HepG2 (cell line): ENCODE measurements around the gene ATXN7L3. TPM values are rescaled to one million over a fixed set of nuclear protein-coding genes. Genes with fewer than 3 reads are reported as not detected.

Source experiments
- AKAP8 ChIP-seq: sonication (generic); formaldehyde crosslinking; IDR thresholded peaks from 2 replicates; pipeline ENCODE4 v1.5.1; 2020; ENCODE audit warnings: mild to moderate bottlenecking, missing genetic modification reagents
- ETV5 ChIP-seq: IDR thresholded peaks from 2 replicates; pipeline ENCODE4 v1.6.1; 2018; ENCODE audit warnings: missing biosample characterization, missing genetic modification reagents, inconsistent platforms, borderline replicate concordance
- KDM6A ChIP-seq: IDR thresholded peaks from 2 replicates; pipeline ENCODE4 v1.6.1; 2016; ENCODE audit warnings: low read depth
- MED8 ChIP-seq: sonication (generic); formaldehyde crosslinking; IDR thresholded peaks from 2 replicates; pipeline ENCODE4 v1.8.1; 2023; ENCODE audit warnings: mild to moderate bottlenecking, missing genetic modification reagents; ENCODE audit not compliant: insufficient replicate concordance
- MTA1 ChIP-seq: sonication (generic); formaldehyde crosslinking; IDR thresholded peaks from 2 replicates; pipeline ENCODE4 v1.4.0; 2020; ENCODE audit warnings: missing genetic modification reagents, mild to moderate bottlenecking, borderline replicate concordance
- PRMT3 ChIP-seq: sonication (generic); formaldehyde crosslinking; IDR thresholded peaks from 2 replicates; pipeline ENCODE4 v1.8.1; 2022; ENCODE audit warnings: low read depth, mild to moderate bottlenecking, moderate library complexity, missing genetic modification reagents, borderline replicate concordance
- SALL2 ChIP-seq: sonication (generic); formaldehyde crosslinking; IDR thresholded peaks from 2 replicates; pipeline ENCODE4 v1.8.1; 2023; ENCODE audit warnings: mild to moderate bottlenecking, missing genetic modification reagents, inconsistent platforms
- ZBTB1 ChIP-seq: sonication (generic); formaldehyde crosslinking; IDR thresholded peaks from 2 replicates; pipeline ENCODE4 v1.4.0; 2020; ENCODE audit warnings: missing genetic modification reagents, borderline replicate concordance
- ZNF260 ChIP-seq: sonication (generic); formaldehyde crosslinking; IDR thresholded peaks from 2 replicates; pipeline ENCODE4 v1.4.0; 2020; ENCODE audit warnings: missing genetic modification reagents, low read depth, mild to moderate bottlenecking, borderline replicate concordance
- ZNF274 ChIP-seq: sonication (generic); formaldehyde crosslinking; IDR thresholded peaks from 2 replicates; pipeline ENCODE4 v1.5.1; 2020; ENCODE audit warnings: mild to moderate bottlenecking, missing genetic modification reagents
- polyA plus RNA-seq, 8 experiments: library from polyadenylated mRNA; depleted of rRNA in 3 of 8; stranded (reverse) in 7 of 8; unstranded in 1 of 8; fragments of >200 nt; fragmentation: Illumina TruSeq in 4 of 8; extraction: Trizol in 4 of 8; gene quantifications; 2 replicates each; pipeline versions ENCODE4 v1.2.1 to v1.2.3, GENCODE V29; 2011 to 2016; ENCODE audit warnings: low read depth in 4 of 8, missing spikeins in 1 of 8, mixed read lengths in 1 of 8; ENCODE audit not compliant: insufficient read depth in 1 of 8
- total RNA-seq, 5 experiments: library from RNA; depleted of rRNA; stranded (reverse); fragments of >200 nt; fragmentation: Illumina TruSeq; extraction: Trizol; gene quantifications; 2 replicates each; pipeline ENCODE4 v1.2.3, GENCODE V29; 2016; ENCODE audit warnings: low read depth in 1 of 5
- TF ChIP-seq, protein P1 (sequence below): sonication (generic); formaldehyde crosslinking; IDR thresholded peaks from 2 replicates; pipeline ENCODE4 v1.8.0; 2022; ENCODE audit warnings: mild to moderate bottlenecking, missing genetic modification reagents, borderline replicate concordance
- TF ChIP-seq, protein P2 (sequence below): sonication (generic); formaldehyde crosslinking; IDR thresholded peaks from 2 replicates; pipeline ENCODE4 v1.4.0; 2020; ENCODE audit warnings: missing genetic modification reagents, borderline replicate concordance
- TF ChIP-seq, protein P3 (sequence below): sonication (generic); formaldehyde crosslinking; IDR thresholded peaks from 2 replicates; pipeline ENCODE4 v1.5.1; 2020; ENCODE audit warnings: mild to moderate bottlenecking, missing genetic modification reagents, moderate library complexity
- TF ChIP-seq, protein P4 (sequence below): IDR thresholded peaks from 2 replicates; pipeline ENCODE4 v1.6.1; 2016; ENCODE audit warnings: mild to moderate bottlenecking, missing biosample characterization, missing genetic modification reagents
- TF ChIP-seq, protein P5 (sequence below): IDR thresholded peaks from 2 replicates; pipeline ENCODE4 v1.6.1; 2016; ENCODE audit warnings: missing compliant biosample characterization, missing genetic modification reagents, borderline replicate concordance

The ATXN7L3 gene
- total and polyA plus RNA-seq, 2 of the 13 experiments (the other 11 are each of a cell fraction or from before 2014, with no cell fraction given) = 44.5 to 59.1 TPM

DNA sequence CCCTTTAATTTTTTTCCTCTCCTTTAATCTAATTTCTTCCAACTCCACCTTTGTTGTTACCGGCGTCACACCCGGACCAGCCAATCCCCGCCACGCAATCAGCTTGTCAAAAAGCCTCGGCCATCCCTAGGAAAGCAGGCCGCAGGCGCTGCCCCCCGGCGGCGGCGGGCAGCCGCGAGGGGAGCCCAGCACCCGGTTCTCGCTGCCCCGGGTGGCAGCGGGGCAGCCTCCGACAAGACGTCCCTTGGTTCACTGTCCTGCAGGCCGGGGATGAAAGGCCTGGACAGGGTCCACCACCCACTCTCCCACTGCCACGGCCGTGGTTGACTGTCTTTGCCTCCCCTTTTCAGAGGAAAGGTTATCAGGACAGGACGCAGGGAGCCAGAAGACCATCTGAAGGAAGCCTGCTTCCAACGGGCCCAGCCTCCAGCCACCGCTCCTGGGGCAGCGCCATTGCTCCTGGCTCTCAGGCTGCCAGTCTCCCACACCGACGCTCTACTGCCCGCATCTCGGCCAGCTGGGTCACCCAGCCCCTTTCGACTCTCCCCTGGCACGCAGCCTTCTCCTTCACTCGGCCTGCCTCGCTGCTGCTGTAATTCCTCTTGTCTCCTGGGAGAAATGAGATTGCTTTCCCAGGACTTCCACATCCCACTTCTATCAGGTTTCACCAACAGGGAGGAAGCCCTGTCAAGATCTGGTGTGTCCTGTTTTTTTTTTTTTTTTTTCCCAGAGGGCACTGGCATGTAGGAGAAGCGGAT is 22.6 kb upstream of the ATXN7L3 start (continued):
- TF ChIP-seq, protein P1, sequence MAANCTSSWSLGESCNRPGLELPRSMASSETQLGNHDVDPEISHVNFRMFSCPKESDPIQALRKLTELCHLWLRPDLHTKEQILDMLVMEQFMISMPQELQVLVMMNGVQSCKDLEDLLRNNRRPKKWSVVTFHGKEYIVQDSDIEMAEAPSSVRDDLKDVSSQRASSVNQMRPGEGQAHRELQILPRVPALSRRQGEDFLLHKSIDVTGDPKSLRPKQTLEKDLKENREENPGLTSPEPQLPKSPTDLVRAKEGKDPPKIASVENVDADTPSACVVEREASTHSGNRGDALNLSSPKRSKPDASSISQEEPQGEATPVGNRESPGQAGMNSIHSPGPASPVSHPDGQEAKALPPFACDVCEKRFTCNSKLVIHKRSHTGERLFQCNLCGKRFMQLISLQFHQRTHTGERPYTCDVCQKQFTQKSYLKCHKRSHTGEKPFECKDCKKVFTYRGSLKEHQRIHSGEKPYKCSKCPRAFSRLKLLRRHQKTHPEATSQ (CRISPR knock-in tag) = no peak
- TF ChIP-seq, protein P2, sequence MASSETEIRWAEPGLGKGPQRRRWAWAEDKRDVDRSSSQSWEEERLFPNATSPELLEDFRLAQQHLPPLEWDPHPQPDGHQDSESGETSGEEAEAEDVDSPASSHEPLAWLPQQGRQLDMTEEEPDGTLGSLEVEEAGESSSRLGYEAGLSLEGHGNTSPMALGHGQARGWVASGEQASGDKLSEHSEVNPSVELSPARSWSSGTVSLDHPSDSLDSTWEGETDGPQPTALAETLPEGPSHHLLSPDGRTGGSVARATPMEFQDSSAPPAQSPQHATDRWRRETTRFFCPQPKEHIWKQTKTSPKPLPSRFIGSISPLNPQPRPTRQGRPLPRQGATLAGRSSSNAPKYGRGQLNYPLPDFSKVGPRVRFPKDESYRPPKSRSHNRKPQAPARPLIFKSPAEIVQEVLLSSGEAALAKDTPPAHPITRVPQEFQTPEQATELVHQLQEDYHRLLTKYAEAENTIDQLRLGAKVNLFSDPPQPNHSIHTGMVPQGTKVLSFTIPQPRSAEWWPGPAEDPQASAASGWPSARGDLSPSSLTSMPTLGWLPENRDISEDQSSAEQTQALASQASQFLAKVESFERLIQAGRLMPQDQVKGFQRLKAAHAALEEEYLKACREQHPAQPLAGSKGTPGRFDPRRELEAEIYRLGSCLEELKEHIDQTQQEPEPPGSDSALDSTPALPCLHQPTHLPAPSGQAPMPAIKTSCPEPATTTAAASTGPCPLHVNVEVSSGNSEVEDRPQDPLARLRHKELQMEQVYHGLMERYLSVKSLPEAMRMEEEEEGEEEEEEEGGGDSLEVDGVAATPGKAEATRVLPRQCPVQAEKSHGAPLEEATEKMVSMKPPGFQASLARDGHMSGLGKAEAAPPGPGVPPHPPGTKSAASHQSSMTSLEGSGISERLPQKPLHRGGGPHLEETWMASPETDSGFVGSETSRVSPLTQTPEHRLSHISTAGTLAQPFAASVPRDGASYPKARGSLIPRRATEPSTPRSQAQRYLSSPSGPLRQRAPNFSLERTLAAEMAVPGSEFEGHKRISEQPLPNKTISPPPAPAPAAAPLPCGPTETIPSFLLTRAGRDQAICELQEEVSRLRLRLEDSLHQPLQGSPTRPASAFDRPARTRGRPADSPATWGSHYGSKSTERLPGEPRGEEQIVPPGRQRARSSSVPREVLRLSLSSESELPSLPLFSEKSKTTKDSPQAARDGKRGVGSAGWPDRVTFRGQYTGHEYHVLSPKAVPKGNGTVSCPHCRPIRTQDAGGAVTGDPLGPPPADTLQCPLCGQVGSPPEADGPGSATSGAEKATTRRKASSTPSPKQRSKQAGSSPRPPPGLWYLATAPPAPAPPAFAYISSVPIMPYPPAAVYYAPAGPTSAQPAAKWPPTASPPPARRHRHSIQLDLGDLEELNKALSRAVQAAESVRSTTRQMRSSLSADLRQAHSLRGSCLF (CRISPR knock-in tag) = 0 out of 2 replicates have a peak, but pooled peaks have one; percentile 10
- TF ChIP-seq PRMT3 (no peak), ETV5 (CRISPR knock-in tag) (peak; percentile 6; the same call in 1 of the 2 replicates), ZNF260 (CRISPR knock-in tag) (no peak), ZBTB1 (no peak), AKAP8 (CRISPR knock-in tag) (peak; percentile 74), SALL2 (CRISPR knock-in tag) (peak; percentile 75; the same call in 1 of the 2 replicates), MTA1 (CRISPR knock-in tag) (0 out of 2 replicates have a peak, but pooled peaks have one; percentile 35), ZNF274 (peak; percentile 18; the same call in 1 of the 2 replicates), KDM6A (CRISPR knock-in tag) (no peak), MED8 (CRISPR knock-in tag) (no peak)
- TF ChIP-seq, protein P3, sequence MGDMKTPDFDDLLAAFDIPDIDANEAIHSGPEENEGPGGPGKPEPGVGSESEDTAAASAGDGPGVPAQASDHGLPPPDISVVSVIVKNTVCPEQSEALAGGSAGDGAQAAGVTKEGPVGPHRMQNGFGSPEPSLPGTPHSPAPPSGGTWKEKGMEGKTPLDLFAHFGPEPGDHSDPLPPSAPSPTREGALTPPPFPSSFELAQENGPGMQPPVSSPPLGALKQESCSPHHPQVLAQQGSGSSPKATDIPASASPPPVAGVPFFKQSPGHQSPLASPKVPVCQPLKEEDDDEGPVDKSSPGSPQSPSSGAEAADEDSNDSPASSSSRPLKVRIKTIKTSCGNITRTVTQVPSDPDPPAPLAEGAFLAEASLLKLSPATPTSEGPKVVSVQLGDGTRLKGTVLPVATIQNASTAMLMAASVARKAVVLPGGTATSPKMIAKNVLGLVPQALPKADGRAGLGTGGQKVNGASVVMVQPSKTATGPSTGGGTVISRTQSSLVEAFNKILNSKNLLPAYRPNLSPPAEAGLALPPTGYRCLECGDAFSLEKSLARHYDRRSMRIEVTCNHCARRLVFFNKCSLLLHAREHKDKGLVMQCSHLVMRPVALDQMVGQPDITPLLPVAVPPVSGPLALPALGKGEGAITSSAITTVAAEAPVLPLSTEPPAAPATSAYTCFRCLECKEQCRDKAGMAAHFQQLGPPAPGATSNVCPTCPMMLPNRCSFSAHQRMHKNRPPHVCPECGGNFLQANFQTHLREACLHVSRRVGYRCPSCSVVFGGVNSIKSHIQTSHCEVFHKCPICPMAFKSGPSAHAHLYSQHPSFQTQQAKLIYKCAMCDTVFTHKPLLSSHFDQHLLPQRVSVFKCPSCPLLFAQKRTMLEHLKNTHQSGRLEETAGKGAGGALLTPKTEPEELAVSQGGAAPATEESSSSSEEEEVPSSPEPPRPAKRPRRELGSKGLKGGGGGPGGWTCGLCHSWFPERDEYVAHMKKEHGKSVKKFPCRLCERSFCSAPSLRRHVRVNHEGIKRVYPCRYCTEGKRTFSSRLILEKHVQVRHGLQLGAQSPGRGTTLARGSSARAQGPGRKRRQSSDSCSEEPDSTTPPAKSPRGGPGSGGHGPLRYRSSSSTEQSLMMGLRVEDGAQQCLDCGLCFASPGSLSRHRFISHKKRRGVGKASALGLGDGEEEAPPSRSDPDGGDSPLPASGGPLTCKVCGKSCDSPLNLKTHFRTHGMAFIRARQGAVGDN (CRISPR knock-in tag) = peak; percentile 60
- TF ChIP-seq, protein P4, sequence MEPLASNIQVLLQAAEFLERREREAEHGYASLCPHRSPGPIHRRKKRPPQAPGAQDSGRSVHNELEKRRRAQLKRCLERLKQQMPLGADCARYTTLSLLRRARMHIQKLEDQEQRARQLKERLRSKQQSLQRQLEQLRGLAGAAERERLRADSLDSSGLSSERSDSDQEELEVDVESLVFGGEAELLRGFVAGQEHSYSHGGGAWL (CRISPR knock-in tag) = peak; percentile 23; the same call in 1 of the 2 replicates
- TF ChIP-seq, protein P5, sequence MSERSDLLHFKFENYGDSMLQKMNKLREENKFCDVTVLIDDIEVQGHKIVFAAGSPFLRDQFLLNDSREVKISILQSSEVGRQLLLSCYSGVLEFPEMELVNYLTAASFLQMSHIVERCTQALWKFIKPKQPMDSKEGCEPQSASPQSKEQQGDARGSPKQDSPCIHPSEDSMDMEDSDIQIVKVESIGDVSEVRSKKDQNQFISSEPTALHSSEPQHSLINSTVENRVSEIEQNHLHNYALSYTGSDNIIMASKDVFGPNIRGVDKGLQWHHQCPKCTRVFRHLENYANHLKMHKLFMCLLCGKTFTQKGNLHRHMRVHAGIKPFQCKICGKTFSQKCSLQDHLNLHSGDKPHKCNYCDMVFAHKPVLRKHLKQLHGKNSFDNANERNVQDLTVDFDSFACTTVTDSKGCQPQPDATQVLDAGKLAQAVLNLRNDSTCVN (CRISPR knock-in tag) = no peak
